Measurements from ENCODE around the gene PUSL1. TPM values are rescaled to one million over a fixed set of nuclear protein-coding genes. Genes with fewer than 3 reads are reported as not detected.
A peak's percentile ranks its signal among the peaks of the same experiment; 100 is the strongest.

The PUSL1 gene
- total and polyA plus RNA-seq, 2 of the 13 experiments (the other 11 are each of a cell fraction or from before 2014, with no cell fraction given) = 8.3 to 22.2 TPM

Small RNA genes lying within 50 kb of the gene (microRNA-seq; reads per million reads assigned to microRNA genes)
- gene MIR6726 (1.9 reads per million, percentile 8 among the genes with 10 or more reads in this experiment), gene MIR6727 (not detected), gene MIR6808 (1.0 reads per million)

Small RNA genes lying within 50 kb of the gene (small RNA-seq; reads per million reads assigned to genes)
- gene MIR6726 (ENCODE audit: insufficient read depth in 2 of 3, insufficient read length in 3 of 3, low read depth in 2 of 3, low replicate concordance in 1 of 3) = 0 reads per million in 3 experiments

Other genes with a start within 250 kb of the PUSL1 start
- gene RNF223, start 234.3 kb upstream of the PUSL1 start, total RNA-seq (2016; rRNA removed; fragmentation: Illumina TruSeq; extraction: Trizol) = not detected in 2 replicates
- 0.03 and 0.05 TPM in 2 replicates for gene RNF223, start 234.3 kb upstream of the PUSL1 start, polyA plus RNA-seq (2011; rRNA removed)
- 3.8 and 6.7 TPM in 2 replicates for gene C1orf159, start 192.5 kb upstream of the PUSL1 start, total RNA-seq (2016; rRNA removed; fragmentation: Illumina TruSeq; extraction: Trizol)
- gene C1orf159, start 192.5 kb upstream of the PUSL1 start, polyA plus RNA-seq (2011; rRNA removed) = 3.8 and 4.2 TPM in 2 replicates
- gene TTLL10, start 134.7 kb upstream of the PUSL1 start, total RNA-seq (2016; rRNA removed; fragmentation: Illumina TruSeq; extraction: Trizol) = not detected in 2 replicates
- gene TTLL10, start 134.7 kb upstream of the PUSL1 start, polyA plus RNA-seq (2011; rRNA removed) = not detected in 2 replicates
- not detected in 2 replicates for gene TNFRSF18, start 102.0 kb upstream of the PUSL1 start, total RNA-seq (2016; rRNA removed; fragmentation: Illumina TruSeq; extraction: Trizol)
- not detected in 2 replicates for gene TNFRSF18, start 102.0 kb upstream of the PUSL1 start, polyA plus RNA-seq (2011; rRNA removed)
- not detected in 2 replicates for gene TNFRSF4, start 94.4 kb upstream of the PUSL1 start, total RNA-seq (2016; rRNA removed; fragmentation: Illumina TruSeq; extraction: Trizol)
- gene TNFRSF4, start 94.4 kb upstream of the PUSL1 start, polyA plus RNA-seq (2011; rRNA removed) = 0.21 TPM in 1 of 2 replicates, not detected in the other
- 45.3 and 107 TPM in 2 replicates for gene SDF4, start 76.6 kb upstream of the PUSL1 start, total RNA-seq (2016; rRNA removed; fragmentation: Illumina TruSeq; extraction: Trizol)
- 80.8 and 99.6 TPM in 2 replicates for gene SDF4, start 76.6 kb upstream of the PUSL1 start, polyA plus RNA-seq (2011; rRNA removed)
- gene B3GALT6, start 76.4 kb upstream of the PUSL1 start, total RNA-seq (2016; rRNA removed; fragmentation: Illumina TruSeq; extraction: Trizol) = 9.2 and 14.2 TPM in 2 replicates
- 3.9 and 5.8 TPM in 2 replicates for gene B3GALT6, start 76.4 kb upstream of the PUSL1 start, polyA plus RNA-seq (2011; rRNA removed)
- gene C1QTNF12, start 61.9 kb upstream of the PUSL1 start, total RNA-seq (2016; rRNA removed; fragmentation: Illumina TruSeq; extraction: Trizol) = 0.29 and 0.64 TPM in 2 replicates
- gene C1QTNF12, start 61.9 kb upstream of the PUSL1 start, polyA plus RNA-seq (2011; rRNA removed) = 0.18 and 0.29 TPM in 2 replicates
- gene UBE2J2, start 34.7 kb upstream of the PUSL1 start, total RNA-seq (2016; rRNA removed; fragmentation: Illumina TruSeq; extraction: Trizol) = 22.1 and 29.4 TPM in 2 replicates
- gene UBE2J2, start 34.7 kb upstream of the PUSL1 start, polyA plus RNA-seq (2011; rRNA removed) = 25.4 and 28.8 TPM in 2 replicates
- 0.93 and 2.6 TPM in 2 replicates for gene SCNN1D, start 28.2 kb upstream of the PUSL1 start, total RNA-seq (2016; rRNA removed; fragmentation: Illumina TruSeq; extraction: Trizol)
- 2.3 and 4.7 TPM in 2 replicates for gene SCNN1D, start 28.2 kb upstream of the PUSL1 start, polyA plus RNA-seq (2011; rRNA removed)
- gene ACAP3, start 667 bp upstream of the PUSL1 start, total RNA-seq (2016; rRNA removed; fragmentation: Illumina TruSeq; extraction: Trizol) = 16.4 and 29.4 TPM in 2 replicates
- gene ACAP3, start 667 bp upstream of the PUSL1 start, polyA plus RNA-seq (2011; rRNA removed) = 50.8 and 56.3 TPM in 2 replicates
- 46.4 and 52.8 TPM in 2 replicates for gene INTS11, start 16.1 kb downstream of the PUSL1 start, total RNA-seq (2016; rRNA removed; fragmentation: Illumina TruSeq; extraction: Trizol)
- 94.8 and 104 TPM in 2 replicates for gene INTS11, start 16.1 kb downstream of the PUSL1 start, polyA plus RNA-seq (2011; rRNA removed)
- 7.2 and 9.3 TPM in 2 replicates for gene CPTP, start 16.2 kb downstream of the PUSL1 start, total RNA-seq (2016; rRNA removed; fragmentation: Illumina TruSeq; extraction: Trizol)
- gene CPTP, start 16.2 kb downstream of the PUSL1 start, polyA plus RNA-seq (2011; rRNA removed) = 5.5 and 8.0 TPM in 2 replicates
- gene TAS1R3, start 22.7 kb downstream of the PUSL1 start, total RNA-seq (2016; rRNA removed; fragmentation: Illumina TruSeq; extraction: Trizol) = 0.15 TPM in 1 of 2 replicates, not detected in the other
- 0.13 and 0.20 TPM in 2 replicates for gene TAS1R3, start 22.7 kb downstream of the PUSL1 start, polyA plus RNA-seq (2011; rRNA removed)
- 42.8 and 60.4 TPM in 2 replicates for gene DVL1, start 40.8 kb downstream of the PUSL1 start, total RNA-seq (2016; rRNA removed; fragmentation: Illumina TruSeq; extraction: Trizol)
- gene DVL1, start 40.8 kb downstream of the PUSL1 start, polyA plus RNA-seq (2011; rRNA removed) = 30.8 and 49.5 TPM in 2 replicates
- 5.4 and 19.8 TPM in 2 replicates for gene MXRA8, start 50.0 kb downstream of the PUSL1 start, total RNA-seq (2016; rRNA removed; fragmentation: Illumina TruSeq; extraction: Trizol)
- 44.8 and 71.0 TPM in 2 replicates for gene MXRA8, start 50.0 kb downstream of the PUSL1 start, polyA plus RNA-seq (2011; rRNA removed)
- gene AURKAIP1, start 66.6 kb downstream of the PUSL1 start, total RNA-seq (2016; rRNA removed; fragmentation: Illumina TruSeq; extraction: Trizol) = 161 and 175 TPM in 2 replicates
- gene AURKAIP1, start 66.6 kb downstream of the PUSL1 start, polyA plus RNA-seq (2011; rRNA removed) = 64.6 and 69.5 TPM in 2 replicates
- 19.6 and 105 TPM in 2 replicates for gene CCNL2, start 90.7 kb downstream of the PUSL1 start, total RNA-seq (2016; rRNA removed; fragmentation: Illumina TruSeq; extraction: Trizol)
- 340 and 452 TPM in 2 replicates for gene CCNL2, start 90.7 kb downstream of the PUSL1 start, polyA plus RNA-seq (2011; rRNA removed)
- 127 and 175 TPM in 2 replicates for gene MRPL20, start 98.7 kb downstream of the PUSL1 start, total RNA-seq (2016; rRNA removed; fragmentation: Illumina TruSeq; extraction: Trizol)
- 59.0 and 59.2 TPM in 2 replicates for gene MRPL20, start 98.7 kb downstream of the PUSL1 start, polyA plus RNA-seq (2011; rRNA removed)
- gene ANKRD65, start 112.7 kb downstream of the PUSL1 start, total RNA-seq (2016; rRNA removed; fragmentation: Illumina TruSeq; extraction: Trizol) = 28.3 and 30.1 TPM in 2 replicates
- 12.1 and 13.2 TPM in 2 replicates for gene ANKRD65, start 112.7 kb downstream of the PUSL1 start, polyA plus RNA-seq (2011; rRNA removed)
- 25.1 and 57.5 TPM in 2 replicates for gene VWA1, start 127.1 kb downstream of the PUSL1 start, total RNA-seq (2016; rRNA removed; fragmentation: Illumina TruSeq; extraction: Trizol)
- 40.9 and 61.3 TPM in 2 replicates for gene VWA1, start 127.1 kb downstream of the PUSL1 start, polyA plus RNA-seq (2011; rRNA removed)
- gene ATAD3C, start 141.1 kb downstream of the PUSL1 start, total RNA-seq (2016; rRNA removed; fragmentation: Illumina TruSeq; extraction: Trizol) = 3.2 and 4.7 TPM in 2 replicates
- gene ATAD3C, start 141.1 kb downstream of the PUSL1 start, polyA plus RNA-seq (2011; rRNA removed) = 2.4 and 3.5 TPM in 2 replicates
- 21.1 and 31.1 TPM in 2 replicates for gene ATAD3B, start 163.2 kb downstream of the PUSL1 start, total RNA-seq (2016; rRNA removed; fragmentation: Illumina TruSeq; extraction: Trizol)
- 9.6 and 15.4 TPM in 2 replicates for gene ATAD3B, start 163.2 kb downstream of the PUSL1 start, polyA plus RNA-seq (2011; rRNA removed)
- 33.4 and 49.0 TPM in 2 replicates for gene ATAD3A, start 203.6 kb downstream of the PUSL1 start, total RNA-seq (2016; rRNA removed; fragmentation: Illumina TruSeq; extraction: Trizol)
- 10.6 and 15.5 TPM in 2 replicates for gene ATAD3A, start 203.6 kb downstream of the PUSL1 start, polyA plus RNA-seq (2011; rRNA removed)
- gene TMEM240, start 232.0 kb downstream of the PUSL1 start, total RNA-seq (2016; rRNA removed; fragmentation: Illumina TruSeq; extraction: Trizol) = not detected in 2 replicates
- gene TMEM240, start 232.0 kb downstream of the PUSL1 start, polyA plus RNA-seq (2011; rRNA removed) = 0.17 and 0.21 TPM in 2 replicates

Measured in HepG2 (cell line).